ENCODE measurements around the gene AHNAK.

Gene AHNAK

GRCh38 chr11:62420882-62421281, 125.7 kb downstream of the AHNAK start:
- DNase-seq: no peak
- in situ Hi-C loops (cut with HindIII; ENCODE audit: low pct_ligation_motif_present, low sequenced_read_pairs): no loop called here
- TF ChIP-seq, protein P1, sequence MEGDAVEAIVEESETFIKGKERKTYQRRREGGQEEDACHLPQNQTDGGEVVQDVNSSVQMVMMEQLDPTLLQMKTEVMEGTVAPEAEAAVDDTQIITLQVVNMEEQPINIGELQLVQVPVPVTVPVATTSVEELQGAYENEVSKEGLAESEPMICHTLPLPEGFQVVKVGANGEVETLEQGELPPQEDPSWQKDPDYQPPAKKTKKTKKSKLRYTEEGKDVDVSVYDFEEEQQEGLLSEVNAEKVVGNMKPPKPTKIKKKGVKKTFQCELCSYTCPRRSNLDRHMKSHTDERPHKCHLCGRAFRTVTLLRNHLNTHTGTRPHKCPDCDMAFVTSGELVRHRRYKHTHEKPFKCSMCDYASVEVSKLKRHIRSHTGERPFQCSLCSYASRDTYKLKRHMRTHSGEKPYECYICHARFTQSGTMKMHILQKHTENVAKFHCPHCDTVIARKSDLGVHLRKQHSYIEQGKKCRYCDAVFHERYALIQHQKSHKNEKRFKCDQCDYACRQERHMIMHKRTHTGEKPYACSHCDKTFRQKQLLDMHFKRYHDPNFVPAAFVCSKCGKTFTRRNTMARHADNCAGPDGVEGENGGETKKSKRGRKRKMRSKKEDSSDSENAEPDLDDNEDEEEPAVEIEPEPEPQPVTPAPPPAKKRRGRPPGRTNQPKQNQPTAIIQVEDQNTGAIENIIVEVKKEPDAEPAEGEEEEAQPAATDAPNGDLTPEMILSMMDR (IDR thresholded peaks at IDR 0.05; ENCODE audit: low read depth, low read length, missing control alignments): no peak
- no peak overlapping the region for H3K27ac ChIP-seq
- no peak overlapping the region for H3K4me3 ChIP-seq (ENCODE audit: low read depth, low read length)
- H3K36me3 ChIP-seq (replicated peaks): no peaks in the 10 kb centered on the region
- H3K27me3 ChIP-seq (replicated peaks): no peaks in the 10 kb centered on the region

- Histone ChIP-seq H3K36me3 (replicated peaks) (no peaks in the 10 kb centered on the region), H3K27me3 (replicated peaks) (no peaks in the 10 kb centered on the region), H3K4me3 (ENCODE audit: low read depth, low read length) (no peak overlapping the region), H3K27ac (no peak overlapping the region)
- in situ Hi-C loops (cut with HindIII; ENCODE audit: low pct_ligation_motif_present, low sequenced_read_pairs): no loop called here
- DNase-seq: no peak
- TF ChIP-seq, protein P1 (IDR thresholded peaks at IDR 0.05; ENCODE audit: low read depth, low read length, missing control alignments): no peak
Measured at GRCh38 chr11:62419943-62420342, 126.7 kb downstream of the AHNAK start.

DNA sequence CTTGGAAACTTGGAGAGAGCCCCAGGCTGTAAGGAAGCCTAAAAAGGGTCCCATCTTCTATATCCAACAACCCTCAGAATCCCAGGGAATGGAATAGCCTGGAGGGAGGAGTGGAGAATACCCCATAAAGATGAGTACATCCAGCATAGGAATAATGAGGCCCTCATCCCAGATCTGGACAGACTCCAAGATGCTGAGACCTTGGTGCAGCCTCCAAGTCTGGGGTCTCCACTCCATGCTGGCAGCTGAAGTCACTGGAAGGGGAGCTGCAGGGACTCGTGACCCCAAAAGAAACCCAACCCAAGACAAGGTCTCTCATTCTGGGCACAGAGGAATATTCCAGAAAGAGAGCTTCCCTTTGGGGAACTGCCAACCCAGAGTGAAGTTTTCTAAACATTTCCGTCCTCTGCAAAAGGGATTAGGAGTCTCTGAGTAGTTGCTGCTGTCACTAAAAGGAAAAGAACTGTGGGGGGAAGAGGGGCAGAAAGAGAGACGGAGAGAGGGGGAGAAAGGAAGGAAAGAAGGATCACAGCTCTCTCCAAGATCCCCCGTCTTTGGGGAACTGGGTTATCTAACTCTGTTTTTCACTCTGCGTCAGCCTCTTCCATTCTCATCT, 127.2 kb downstream of the AHNAK start:
- Histone ChIP-seq H3K4me3 (ENCODE audit: low read depth, low read length) (no peak overlapping the region), H3K36me3 (replicated peaks) (no peaks in the 10 kb centered on the region), H3K27ac (no peak overlapping the region), H3K27me3 (replicated peaks) (no peaks in the 10 kb centered on the region)
- TF ChIP-seq, protein P1 (IDR thresholded peaks at IDR 0.05; ENCODE audit: low read depth, low read length, missing control alignments): no peak
- in situ Hi-C loops (cut with HindIII; ENCODE audit: low pct_ligation_motif_present, low sequenced_read_pairs): no loop called here
- DNase-seq: no peak

- Histone ChIP-seq H3K4me3 (ENCODE audit: low read depth, low read length) (no peak within 1 kb of the TSS), H3K27me3 (replicated peaks) (no peaks in the 10 kb centered on the region), H3K36me3 (replicated peaks) (no peaks in the 10 kb centered on the region), H3K27ac (no peak within 1 kb of the TSS)
- no peak for DNase-seq
- in situ Hi-C loops (cut with HindIII; ENCODE audit: low pct_ligation_motif_present, low sequenced_read_pairs): no loop called here
- TF ChIP-seq, protein P1 (IDR thresholded peaks at IDR 0.05; ENCODE audit: low read depth, low read length, missing control alignments): no peak
Measured at GRCh38 chr11:62418733-62419132, 127.9 kb downstream of the AHNAK start, which contains the start of gene SCGB1A1. SCGB1A1 (plus strand) TSS chr11:62419033; CDS start chr11:62419096, 63 bp downstream.

GRCh38 chr11:62418136-62418535, 128.5 kb downstream of the AHNAK start:
- no peak overlapping the region for H3K27ac ChIP-seq
- in situ Hi-C loops (cut with HindIII; ENCODE audit: low pct_ligation_motif_present, low sequenced_read_pairs): no loop called here
- H3K27me3 ChIP-seq (replicated peaks): no peaks in the 10 kb centered on the region
- DNase-seq: no peak
- H3K36me3 ChIP-seq (replicated peaks): no peaks in the 10 kb centered on the region
- TF ChIP-seq, protein P1 (IDR thresholded peaks at IDR 0.05; ENCODE audit: low read depth, low read length, missing control alignments): no peak
- H3K4me3 ChIP-seq (ENCODE audit: low read depth, low read length): no peak overlapping the region

DNA sequence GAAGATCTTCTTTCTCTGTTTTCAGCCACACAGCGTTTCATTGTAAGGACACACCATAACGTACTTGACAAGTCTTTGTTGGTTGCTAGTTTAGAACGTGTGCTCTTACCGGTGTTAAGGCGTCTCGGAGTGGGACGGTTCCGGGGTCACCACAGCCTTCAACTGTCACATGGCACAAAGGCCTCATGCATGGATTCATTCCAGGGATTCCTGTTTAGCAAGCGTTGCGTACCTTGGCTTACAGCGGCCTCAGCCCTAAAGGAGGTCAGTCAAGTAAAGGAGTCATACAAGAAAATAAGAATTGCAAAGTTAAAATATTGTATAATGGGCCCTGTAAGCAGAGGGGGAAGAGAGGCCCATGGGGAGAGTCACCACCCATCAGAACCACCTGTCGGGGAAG, 130.0 kb downstream of the AHNAK start:
- in situ Hi-C loops (cut with HindIII; ENCODE audit: low pct_ligation_motif_present, low sequenced_read_pairs): no loop called here
- Histone ChIP-seq H3K4me3 (ENCODE audit: low read depth, low read length) (no peak overlapping the region), H3K36me3 (replicated peaks) (no peaks in the 10 kb centered on the region), H3K27me3 (replicated peaks) (no peaks in the 10 kb centered on the region), H3K27ac (no peak overlapping the region)
- no peak for DNase-seq
- TF ChIP-seq, protein P1 (IDR thresholded peaks at IDR 0.05; ENCODE audit: low read depth, low read length, missing control alignments): no peak
